GM18861 (cell line): ENCODE measurements around the gene TMEM170A.

ENCODE experiments used
- ATAC-seq: cut with Tn5 transposase; IDR thresholded peaks from one replicate; pipeline ENCODE4 v1.9.1; 2021; ENCODE audit not compliant: unreplicated experiment

Gene TMEM170A

DNA sequence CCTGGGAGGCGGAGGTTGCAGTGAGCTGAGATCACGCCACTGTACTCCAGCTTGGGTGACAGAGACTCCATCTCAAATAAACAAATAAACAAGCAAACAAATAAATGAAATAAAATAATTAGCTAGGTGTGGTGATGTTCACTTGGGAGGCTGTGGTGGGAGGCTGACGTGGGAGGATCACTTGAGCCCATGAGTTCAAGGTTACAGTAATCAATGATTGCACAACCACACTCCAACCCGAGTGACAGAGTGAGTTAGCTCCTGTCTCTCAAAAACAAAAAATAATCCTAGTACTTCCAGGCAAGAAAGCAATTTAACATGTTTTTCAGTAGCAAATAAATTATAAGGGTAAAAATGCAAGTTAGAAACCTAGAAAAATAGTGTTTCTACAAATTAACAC is 57.5 kb downstream of the TMEM170A start:
- no peak for ATAC-seq

DNA sequence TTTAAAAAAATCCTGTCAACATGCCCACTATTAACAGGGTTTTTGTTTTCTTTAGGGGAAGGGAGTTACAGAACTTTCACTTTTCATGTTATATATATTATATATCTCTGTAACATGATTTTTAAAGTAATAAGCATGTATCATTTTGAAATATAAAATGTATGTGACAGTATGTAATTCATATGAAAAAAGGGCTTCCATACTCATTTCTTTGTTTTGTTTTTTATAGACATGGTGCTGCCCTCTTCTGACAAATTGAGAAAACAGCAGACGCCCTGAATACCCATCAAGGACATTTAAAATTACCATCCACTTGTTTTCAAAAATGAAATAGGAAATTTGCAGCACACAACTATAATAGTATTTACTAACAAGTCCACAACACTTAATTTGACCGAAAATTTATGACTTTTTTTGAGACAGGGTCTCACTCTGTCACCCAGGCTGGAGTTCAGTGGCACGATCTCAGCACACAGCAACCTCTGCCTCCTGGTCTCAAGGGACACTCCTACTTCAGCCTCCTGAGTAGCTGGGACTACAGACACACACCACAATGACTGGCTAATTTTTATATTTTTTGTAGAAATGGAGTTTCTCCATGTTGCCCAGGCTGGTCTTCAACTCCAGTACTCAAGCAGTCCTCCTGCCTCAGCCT is 61.5 kb downstream of the TMEM170A start:
- no peak for ATAC-seq

DNA sequence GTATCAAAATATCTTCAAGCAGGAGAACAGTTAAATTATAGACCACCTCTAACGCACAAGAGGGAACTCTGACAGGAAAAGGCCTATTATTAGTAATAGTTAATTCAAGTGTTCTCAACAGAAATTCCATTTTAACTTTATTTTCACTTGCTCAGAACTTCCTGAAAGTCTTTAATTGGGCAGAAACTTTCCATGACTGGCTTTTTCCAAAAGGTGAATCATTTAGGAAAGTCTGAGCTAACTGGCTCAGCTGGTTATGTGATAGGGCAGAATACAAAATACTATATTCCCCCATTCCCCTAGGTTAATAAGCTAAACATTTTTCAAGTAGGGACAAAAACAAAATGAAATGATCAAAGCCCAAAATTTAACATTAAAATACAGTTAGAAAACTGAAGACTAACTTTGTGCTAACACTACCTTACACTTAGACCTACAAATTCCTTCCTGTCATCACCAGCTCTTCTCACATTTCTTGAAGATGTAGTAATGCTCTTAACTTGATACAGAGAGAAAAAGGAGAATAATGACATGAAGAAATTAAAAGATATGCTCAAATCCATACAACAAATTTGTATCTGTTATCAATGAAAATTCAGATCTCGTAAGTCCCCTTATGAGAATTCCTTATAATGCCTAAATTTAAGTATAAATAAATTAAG is 62.2 kb downstream of the TMEM170A start:
- no peak for ATAC-seq

DNA sequence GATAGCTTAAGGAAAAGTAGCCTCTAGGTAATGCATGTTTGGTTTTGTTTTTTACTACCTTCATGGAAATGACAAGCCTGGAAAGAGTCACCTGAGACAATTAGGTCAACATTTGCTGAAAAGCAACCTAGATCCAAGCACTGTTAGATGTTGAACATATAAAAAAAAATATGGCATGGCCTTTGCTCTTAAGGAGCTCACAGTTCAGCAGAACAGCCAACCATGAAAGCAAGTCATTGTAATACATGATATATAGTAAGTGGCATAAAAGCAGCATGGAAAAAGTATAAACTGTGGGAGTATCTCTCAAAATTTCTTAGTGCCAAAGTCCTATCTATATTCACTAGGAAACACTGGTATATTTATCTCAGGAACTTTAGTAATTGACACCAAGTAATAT is 62.8 kb downstream of the TMEM170A start:
- no peak for ATAC-seq

DNA sequence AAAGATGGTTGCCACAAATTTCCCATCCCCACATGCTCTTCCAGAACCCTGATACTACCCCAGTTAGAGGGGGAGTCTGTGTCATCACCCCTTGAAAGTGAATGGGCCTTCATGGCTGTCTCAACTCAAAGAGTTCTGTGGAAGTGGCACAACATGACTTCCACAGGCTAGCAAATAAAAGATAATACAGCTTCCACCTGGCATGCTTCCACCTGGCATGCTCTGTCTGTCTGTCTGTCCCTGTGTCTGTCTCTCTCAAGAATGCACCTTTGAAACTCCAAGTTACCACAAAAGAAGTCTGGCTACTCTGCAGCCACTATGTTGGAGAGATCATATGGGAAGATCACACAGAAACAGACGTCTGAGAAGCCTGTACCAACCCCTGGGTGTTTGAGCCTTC is 66.2 kb downstream of the TMEM170A start:
- no peak for ATAC-seq

DNA sequence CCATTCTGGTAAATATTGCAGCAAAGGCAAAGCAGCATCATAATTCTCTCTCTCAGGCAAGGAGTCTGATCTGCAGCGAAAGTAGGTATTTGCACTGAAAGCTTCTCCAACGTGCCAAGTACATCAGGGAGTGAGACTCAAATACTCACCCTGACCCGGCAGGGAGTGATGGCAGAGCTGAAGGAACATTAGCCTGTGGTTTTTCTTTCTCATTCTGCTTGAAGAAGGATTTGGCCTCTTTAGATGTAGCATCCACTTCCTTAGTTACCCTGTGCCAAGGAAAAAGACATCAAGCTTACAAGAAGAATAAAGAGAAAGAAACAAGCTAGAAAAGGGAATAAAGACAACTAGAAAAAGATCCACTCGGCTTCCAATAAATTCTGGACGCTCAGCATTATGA is 69.5 kb downstream of the TMEM170A start:
- ATAC-seq: no peak
